ENCODE data around the gene BRSK2.

Gene BRSK2

DNA sequence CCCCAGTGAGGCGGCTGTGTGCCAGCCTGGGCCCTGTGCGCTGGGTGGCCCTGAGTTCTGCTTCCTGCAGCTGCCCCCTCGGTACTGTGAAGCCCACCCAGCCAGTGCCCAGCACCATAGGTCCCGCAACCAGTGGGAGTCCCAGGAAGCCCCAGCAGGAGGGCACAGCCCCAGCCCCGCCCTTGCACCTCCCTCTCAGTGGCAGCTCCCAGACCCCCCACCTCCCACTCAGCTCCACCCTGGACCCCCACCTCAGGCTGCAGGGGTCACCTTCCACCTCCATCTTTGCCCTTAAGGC is 66.0 kb downstream of the BRSK2 start:
- no peak for TF ChIP-seq ZNF629 (tag by site-specific recombination; IDR thresholded peaks at IDR 0.05)
- POLR2A ChIA-PET, result no interaction called here
- Histone ChIP-seq H3K27ac (ENCODE audit: extremely low read depth, low read depth, low read length) (no peak overlapping the region), H3K36me3 (ENCODE audit: control insufficient read depth in 2 of 2, insufficient read depth in 1 of 2, low read length in 2 of 2) (peaks cover 0 to 67% of the 10 kb centered on the region in 2 experiments; a peak in 1 of 3 replicates), H3K4me1 (ENCODE audit: control insufficient read depth, insufficient read depth, low read length) (no peaks in the 10 kb centered on the region), H3K4me3 (ENCODE audit: low read depth, low read length) (no peak overlapping the region), H3K9me3 (ENCODE audit: control insufficient read depth, insufficient read depth, low read depth, low read length) (no peaks in the 10 kb centered on the region)
- CTCF ChIA-PET, result interaction anchor here (0.9 kb wide), 1 partner anchor 60 kb away, joined by 3 read pairs; no protein-coding TSS in a partner anchor

DNA sequence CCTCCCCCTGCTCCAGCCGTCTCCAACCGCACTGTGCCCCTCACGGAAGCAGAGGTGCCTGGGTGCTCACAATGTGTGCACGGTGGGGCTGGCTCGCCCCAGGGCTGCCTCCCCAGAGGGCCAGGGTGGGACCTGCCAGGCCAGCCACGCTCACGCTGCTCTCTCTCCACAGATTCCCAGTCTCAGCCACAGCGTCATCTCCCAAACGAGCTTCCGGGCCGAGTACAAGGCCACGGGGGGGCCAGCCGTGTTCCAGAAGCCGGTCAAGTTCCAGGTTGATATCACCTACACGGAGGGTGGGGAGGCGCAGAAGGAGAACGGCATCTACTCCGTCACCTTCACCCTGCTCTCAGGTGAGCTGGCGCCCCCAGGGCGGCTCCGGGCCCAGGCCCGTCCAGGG is 66.4 kb downstream of the BRSK2 start:
- H3K27ac ChIP-seq (ENCODE audit: extremely low read depth, low read depth, low read length), result no peak overlapping the region
- no peaks in the 10 kb centered on the region for H3K4me1 ChIP-seq (ENCODE audit: control insufficient read depth, insufficient read depth, low read length)
- H3K36me3 ChIP-seq (ENCODE audit: control insufficient read depth in 2 of 2, insufficient read depth in 1 of 2, low read length in 2 of 2), result peaks cover 0 to 67% of the 10 kb centered on the region in 2 experiments; a peak in 1 of 3 replicates
- no peaks in the 10 kb centered on the region for H3K9me3 ChIP-seq (ENCODE audit: control insufficient read depth, insufficient read depth, low read depth, low read length)
- POLR2A ChIA-PET, result no interaction called here
- H3K4me3 ChIP-seq (ENCODE audit: low read depth, low read length), result no peak overlapping the region
- no peak for TF ChIP-seq ZNF558 (tag by site-specific recombination; IDR thresholded peaks at IDR 0.05)
- TF ChIP-seq ZNF792 (tag by site-specific recombination; IDR thresholded peaks at IDR 0.05), result no peak
- no peak for TF ChIP-seq WT1 (tag by site-specific recombination; IDR thresholded peaks at IDR 0.05)
- TF ChIP-seq ZNF391 (tag by site-specific recombination; IDR thresholded peaks at IDR 0.05; ENCODE audit: borderline replicate concordance, low read depth), result no peak
- no peak for TF ChIP-seq ZNF354C (tag by site-specific recombination; IDR thresholded peaks at IDR 0.05; ENCODE audit: borderline replicate concordance, low read depth)
- no peak for TF ChIP-seq ZNF585B (tag by site-specific recombination; IDR thresholded peaks at IDR 0.05)
- TF ChIP-seq ZNF211 (tag by site-specific recombination; IDR thresholded peaks at IDR 0.05; ENCODE audit: low read depth), result no peak
- TF ChIP-seq, protein P1, sequence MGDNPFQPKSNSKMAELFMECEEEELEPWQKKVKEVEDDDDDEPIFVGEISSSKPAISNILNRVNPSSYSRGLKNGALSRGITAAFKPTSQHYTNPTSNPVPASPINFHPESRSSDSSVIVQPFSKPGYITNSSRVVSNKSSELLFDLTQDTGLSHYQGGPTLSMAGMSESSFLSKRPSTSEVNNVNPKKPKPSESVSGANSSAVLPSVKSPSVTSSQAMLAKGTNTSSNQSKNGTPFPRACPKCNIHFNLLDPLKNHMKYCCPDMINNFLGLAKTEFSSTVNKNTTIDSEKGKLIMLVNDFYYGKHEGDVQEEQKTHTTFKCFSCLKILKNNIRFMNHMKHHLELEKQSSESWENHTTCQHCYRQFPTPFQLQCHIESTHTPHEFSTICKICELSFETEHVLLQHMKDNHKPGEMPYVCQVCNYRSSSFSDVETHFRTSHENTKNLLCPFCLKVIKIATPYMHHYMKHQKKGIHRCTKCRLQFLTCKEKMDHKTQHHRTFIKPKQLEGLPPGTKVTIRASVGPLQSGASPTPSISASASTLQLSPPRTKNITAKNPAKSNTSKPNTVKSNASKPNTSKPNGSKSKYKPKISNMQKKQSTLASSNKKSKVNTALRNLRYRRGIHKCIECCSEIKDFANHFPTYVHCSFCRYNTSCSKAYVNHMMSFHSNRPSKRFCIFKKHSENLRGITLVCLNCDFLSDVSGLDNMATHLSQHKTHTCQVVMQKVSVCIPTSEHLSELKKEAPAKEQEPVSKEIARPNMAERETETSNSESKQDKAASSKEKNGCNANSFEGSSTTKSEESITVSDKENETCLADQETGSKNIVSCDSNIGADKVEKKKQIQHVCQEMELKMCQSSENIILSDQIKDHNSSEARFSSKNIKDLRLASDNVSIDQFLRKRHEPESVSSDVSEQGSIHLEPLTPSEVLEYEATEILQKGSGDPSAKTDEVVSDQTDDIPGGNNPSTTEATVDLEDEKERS (tag by site-specific recombination; IDR thresholded peaks at IDR 0.05), result no peak
- TF ChIP-seq ZNF423 (tag by site-specific recombination; IDR thresholded peaks at IDR 0.05), result no peak
- TF ChIP-seq ZNF777 (tag by site-specific recombination; IDR thresholded peaks at IDR 0.05; ENCODE audit: borderline replicate concordance), result no peak
- TF ChIP-seq, protein P2, sequence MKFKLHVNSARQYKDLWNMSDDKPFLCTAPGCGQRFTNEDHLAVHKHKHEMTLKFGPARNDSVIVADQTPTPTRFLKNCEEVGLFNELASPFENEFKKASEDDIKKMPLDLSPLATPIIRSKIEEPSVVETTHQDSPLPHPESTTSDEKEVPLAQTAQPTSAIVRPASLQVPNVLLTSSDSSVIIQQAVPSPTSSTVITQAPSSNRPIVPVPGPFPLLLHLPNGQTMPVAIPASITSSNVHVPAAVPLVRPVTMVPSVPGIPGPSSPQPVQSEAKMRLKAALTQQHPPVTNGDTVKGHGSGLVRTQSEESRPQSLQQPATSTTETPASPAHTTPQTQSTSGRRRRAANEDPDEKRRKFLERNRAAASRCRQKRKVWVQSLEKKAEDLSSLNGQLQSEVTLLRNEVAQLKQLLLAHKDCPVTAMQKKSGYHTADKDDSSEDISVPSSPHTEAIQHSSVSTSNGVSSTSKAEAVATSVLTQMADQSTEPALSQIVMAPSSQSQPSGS (tag by site-specific recombination; IDR thresholded peaks at IDR 0.05; ENCODE audit: low read depth), result no peak
- no peak for TF ChIP-seq OVOL3 (tag by site-specific recombination; IDR thresholded peaks at IDR 0.05)
- TF ChIP-seq ZNF701 (tag by site-specific recombination; IDR thresholded peaks at IDR 0.05), result no peak
- no peak for TF ChIP-seq GLI4 (tag by site-specific recombination; IDR thresholded peaks at IDR 0.05)
- TF ChIP-seq ZNF426 (tag by site-specific recombination; IDR thresholded peaks at IDR 0.05), result no peak
- TF ChIP-seq, protein P3, sequence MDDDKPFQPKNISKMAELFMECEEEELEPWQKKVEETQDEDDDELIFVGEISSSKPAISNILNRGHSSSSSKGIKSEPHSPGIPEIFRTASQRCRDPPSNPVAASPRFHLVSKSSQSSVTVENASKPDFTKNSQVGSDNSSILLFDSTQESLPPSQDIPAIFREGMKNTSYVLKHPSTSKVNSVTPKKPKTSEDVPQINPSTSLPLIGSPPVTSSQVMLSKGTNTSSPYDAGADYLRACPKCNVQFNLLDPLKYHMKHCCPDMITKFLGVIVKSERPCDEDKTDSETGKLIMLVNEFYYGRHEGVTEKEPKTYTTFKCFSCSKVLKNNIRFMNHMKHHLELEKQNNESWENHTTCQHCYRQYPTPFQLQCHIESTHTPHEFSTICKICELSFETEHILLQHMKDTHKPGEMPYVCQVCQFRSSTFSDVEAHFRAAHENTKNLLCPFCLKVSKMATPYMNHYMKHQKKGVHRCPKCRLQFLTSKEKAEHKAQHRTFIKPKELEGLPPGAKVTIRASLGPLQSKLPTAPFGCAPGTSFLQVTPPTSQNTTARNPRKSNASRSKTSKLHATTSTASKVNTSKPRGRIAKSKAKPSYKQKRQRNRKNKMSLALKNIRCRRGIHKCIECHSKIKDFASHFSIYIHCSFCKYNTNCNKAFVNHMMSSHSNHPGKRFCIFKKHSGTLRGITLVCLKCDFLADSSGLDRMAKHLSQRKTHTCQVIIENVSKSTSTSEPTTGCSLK (tag by site-specific recombination; IDR thresholded peaks at IDR 0.05), result no peak
- CTCF ChIA-PET, result interaction anchor here (0.6 to 0.9 kb wide), 2 partner anchors 60 to 1150 kb away, joined by 3 read pairs; no protein-coding TSS in a partner anchor

Data from HEK293 (cell line).